K562 (cell line): Measurements from ENCODE around the gene BORCS8. TPM values are rescaled to one million over a fixed set of nuclear protein-coding genes. Genes with fewer than 3 reads are reported as not detected.

Source experiments
- CHCHD3 ChIP-seq: fragments of 250-450 bp; sonication (Bioruptor Pico); IDR thresholded peaks from 2 replicates; pipeline ENCODE4 v2.1.2; 2022; ENCODE audit warnings: mild to moderate bottlenecking
- GABPA ChIP-seq: fragments of 200-800 bp; sonication (Bioruptor generic); conservative IDR thresholded peaks from 2 replicates; pipeline ENCODE4 v1.6.1; 2016; ENCODE audit warnings: low read depth, missing genetic modification characterization, missing compliant biosample characterization
- GTF2E2 ChIP-seq: fragments of 200-800 bp; sonication (Bioruptor generic); IDR thresholded peaks from 2 replicates; pipeline ENCODE4 v1.6.1; 2016; ENCODE audit warnings: missing genetic modification characterization, missing compliant biosample characterization
- KDM5B ChIP-seq: fragments of 200-600 bp; sonication (generic); IDR thresholded peaks from 2 replicates; pipeline ENCODE4 v1.6.1; 2012; ENCODE audit warnings: low read depth, mild to moderate bottlenecking, moderate library complexity, low read length, control low read depth, inconsistent platforms; ENCODE audit not compliant: insufficient replicate concordance
- NFRKB ChIP-seq: fragments of 450-650 bp; IDR thresholded peaks from 2 replicates; pipeline ENCODE4 v1.6.1; 2016; ENCODE audit warnings: low read depth
- POLR2AphosphoS5 ChIP-seq: IDR thresholded peaks from 2 replicates; pipeline ENCODE4 v1.6.1; 2011; ENCODE audit warnings: mild to moderate bottlenecking, low read depth, low read length, moderate library complexity; ENCODE audit not compliant: control insufficient read depth, insufficient read depth
- RBM22 ChIP-seq: fragments of 200-400 bp; formaldehyde crosslinking; IDR thresholded peaks from 2 replicates; pipeline ENCODE4 v1.6.1; 2018; ENCODE audit warnings: low read length, low read depth; ENCODE audit not compliant: poor library complexity, severe bottlenecking
- TCF15 ChIP-seq: fragments of 250-450 bp; sonication (Bioruptor Pico); IDR thresholded peaks from 2 replicates; pipeline ENCODE4 v1.8.0; 2022; ENCODE audit warnings: moderate library complexity, mild to moderate bottlenecking, inconsistent platforms
- TRIM25 ChIP-seq: fragments of 450-650 bp; IDR thresholded peaks from 2 replicates; pipeline ENCODE4 v1.7.0; 2016; ENCODE audit warnings: borderline replicate concordance
- ZFP91 ChIP-seq: sonication (generic); formaldehyde crosslinking; IDR thresholded peaks from 2 replicates; pipeline ENCODE4 v1.8.0; 2022; ENCODE audit warnings: mild to moderate bottlenecking, missing genetic modification reagents
- ZNF133 ChIP-seq: fragments of 250-450 bp; sonication (Bioruptor Pico); IDR thresholded peaks from 2 replicates; pipeline ENCODE4 v1.4.0; 2020; ENCODE audit warnings: mild to moderate bottlenecking
- ZNF778 ChIP-seq: fragments of 450-650 bp; formaldehyde crosslinking; IDR thresholded peaks from 2 replicates; pipeline ENCODE4 v1.4.0; 2020; ENCODE audit warnings: mild to moderate bottlenecking, moderate library complexity
- polyA plus RNA-seq, 8 experiments: library from polyadenylated mRNA; depleted of rRNA in 4 of 8; stranded (reverse) in 5 of 8; unstranded in 3 of 8; fragments of >200 nt; fragmentation: Nextera tagmentation in 2 of 8; fragmentation: Illumina TruSeq in 1 of 8; extraction: Ambion mirVana in 2 of 8; extraction: Trizol in 1 of 8; gene quantifications; 2 replicates each; pipeline versions ENCODE4 v1.2.1 to v1.2.3, GENCODE V29; 2011 to 2014; ENCODE audit warnings: inconsistent platforms in 1 of 8, missing spikeins in 1 of 8
- total RNA-seq, 7 experiments: library from RNA; depleted of rRNA in 6 of 7; stranded (reverse); fragments of >200 nt in 6 of 7; fragmentation: Illumina TruSeq in 2 of 7; extraction: Trizol in 2 of 7; gene quantifications; 2 replicates each; pipeline versions ENCODE4 v1.2.1 to v1.2.3, GENCODE V29; 2011 to 2021; ENCODE audit warnings: low replicate concordance in 1 of 7
- TF ChIP-seq, protein P1 (sequence below): sonication (generic); formaldehyde crosslinking; IDR thresholded peaks from 2 replicates; pipeline ENCODE4 v1.8.0; 2022; ENCODE audit warnings: mild to moderate bottlenecking, missing genetic modification reagents
- TF ChIP-seq, protein P2 (sequence below): sonication (generic); formaldehyde crosslinking; IDR thresholded peaks from 2 replicates; pipeline ENCODE4 v1.8.0; 2022; ENCODE audit warnings: missing genetic modification reagents, mild to moderate bottlenecking, borderline replicate concordance

BORCS8 gene
- total and polyA plus RNA-seq, 9 of the 15 experiments (the other 6 are each of a cell fraction or from before 2014, with no cell fraction given): 4.6 to 33.6 (median 16.3) TPM

GRCh38 chr19:19203012-19203856 lies 11.3 kb upstream of the BORCS8 start, which contains the start of gene NR2C2AP (continued):
- TF ChIP-seq, protein P1, sequence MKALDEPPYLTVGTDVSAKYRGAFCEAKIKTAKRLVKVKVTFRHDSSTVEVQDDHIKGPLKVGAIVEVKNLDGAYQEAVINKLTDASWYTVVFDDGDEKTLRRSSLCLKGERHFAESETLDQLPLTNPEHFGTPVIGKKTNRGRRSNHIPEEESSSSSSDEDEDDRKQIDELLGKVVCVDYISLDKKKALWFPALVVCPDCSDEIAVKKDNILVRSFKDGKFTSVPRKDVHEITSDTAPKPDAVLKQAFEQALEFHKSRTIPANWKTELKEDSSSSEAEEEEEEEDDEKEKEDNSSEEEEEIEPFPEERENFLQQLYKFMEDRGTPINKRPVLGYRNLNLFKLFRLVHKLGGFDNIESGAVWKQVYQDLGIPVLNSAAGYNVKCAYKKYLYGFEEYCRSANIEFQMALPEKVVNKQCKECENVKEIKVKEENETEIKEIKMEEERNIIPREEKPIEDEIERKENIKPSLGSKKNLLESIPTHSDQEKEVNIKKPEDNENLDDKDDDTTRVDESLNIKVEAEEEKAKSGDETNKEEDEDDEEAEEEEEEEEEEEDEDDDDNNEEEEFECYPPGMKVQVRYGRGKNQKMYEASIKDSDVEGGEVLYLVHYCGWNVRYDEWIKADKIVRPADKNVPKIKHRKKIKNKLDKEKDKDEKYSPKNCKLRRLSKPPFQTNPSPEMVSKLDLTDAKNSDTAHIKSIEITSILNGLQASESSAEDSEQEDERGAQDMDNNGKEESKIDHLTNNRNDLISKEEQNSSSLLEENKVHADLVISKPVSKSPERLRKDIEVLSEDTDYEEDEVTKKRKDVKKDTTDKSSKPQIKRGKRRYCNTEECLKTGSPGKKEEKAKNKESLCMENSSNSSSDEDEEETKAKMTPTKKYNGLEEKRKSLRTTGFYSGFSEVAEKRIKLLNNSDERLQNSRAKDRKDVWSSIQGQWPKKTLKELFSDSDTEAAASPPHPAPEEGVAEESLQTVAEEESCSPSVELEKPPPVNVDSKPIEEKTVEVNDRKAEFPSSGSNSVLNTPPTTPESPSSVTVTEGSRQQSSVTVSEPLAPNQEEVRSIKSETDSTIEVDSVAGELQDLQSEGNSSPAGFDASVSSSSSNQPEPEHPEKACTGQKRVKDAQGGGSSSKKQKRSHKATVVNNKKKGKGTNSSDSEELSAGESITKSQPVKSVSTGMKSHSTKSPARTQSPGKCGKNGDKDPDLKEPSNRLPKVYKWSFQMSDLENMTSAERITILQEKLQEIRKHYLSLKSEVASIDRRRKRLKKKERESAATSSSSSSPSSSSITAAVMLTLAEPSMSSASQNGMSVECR (CRISPR knock-in tag): peak; percentile 51; the same call in 1 of the 2 replicates
- no peak for TF ChIP-seq TCF15 (CRISPR knock-in tag)
- peak; percentile 37 for TF ChIP-seq RBM22
- TF ChIP-seq GABPA: peak; percentile 55
- no peak for TF ChIP-seq TRIM25
- no peak; the same call in 1 of the 2 replicates for TF ChIP-seq NFRKB
- TF ChIP-seq CHCHD3: no peak
- no peak; the same call in 1 of the 2 replicates for TF ChIP-seq GTF2E2 (tag)
- TF ChIP-seq POLR2AphosphoS5: peak; percentile 41; the same call in 1 of the 2 replicates
- TF ChIP-seq ZNF778 (CRISPR knock-in tag): no peak
- peak; percentile 96 for TF ChIP-seq ZFP91
- TF ChIP-seq, protein P2, sequence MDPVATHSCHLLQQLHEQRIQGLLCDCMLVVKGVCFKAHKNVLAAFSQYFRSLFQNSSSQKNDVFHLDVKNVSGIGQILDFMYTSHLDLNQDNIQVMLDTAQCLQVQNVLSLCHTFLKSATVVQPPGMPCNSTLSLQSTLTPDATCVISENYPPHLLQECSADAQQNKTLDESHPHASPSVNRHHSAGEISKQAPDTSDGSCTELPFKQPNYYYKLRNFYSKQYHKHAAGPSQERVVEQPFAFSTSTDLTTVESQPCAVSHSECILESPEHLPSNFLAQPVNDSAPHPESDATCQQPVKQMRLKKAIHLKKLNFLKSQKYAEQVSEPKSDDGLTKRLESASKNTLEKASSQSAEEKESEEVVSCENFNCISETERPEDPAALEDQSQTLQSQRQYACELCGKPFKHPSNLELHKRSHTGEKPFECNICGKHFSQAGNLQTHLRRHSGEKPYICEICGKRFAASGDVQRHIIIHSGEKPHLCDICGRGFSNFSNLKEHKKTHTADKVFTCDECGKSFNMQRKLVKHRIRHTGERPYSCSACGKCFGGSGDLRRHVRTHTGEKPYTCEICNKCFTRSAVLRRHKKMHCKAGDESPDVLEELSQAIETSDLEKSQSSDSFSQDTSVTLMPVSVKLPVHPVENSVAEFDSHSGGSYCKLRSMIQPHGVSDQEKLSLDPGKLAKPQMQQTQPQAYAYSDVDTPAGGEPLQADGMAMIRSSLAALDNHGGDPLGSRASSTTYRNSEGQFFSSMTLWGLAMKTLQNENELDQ (CRISPR knock-in tag): no peak
- no peak for TF ChIP-seq KDM5B
- no peak for TF ChIP-seq ZNF133 (CRISPR knock-in tag)
